Esophagus squamous epithelium (tissue), 5 donors: ENCODE measurements around the gene KLK13. TPM values are rescaled to one million over a fixed set of nuclear protein-coding genes. Genes with fewer than 3 reads are reported as not detected.
A peak's percentile ranks its signal among the peaks of the same experiment; 100 is the strongest.

ENCODE experiments used
- DNase-seq: peaks from one replicate; lab custom pipeline; 2025; lab: John Stamatoyannopoulos, UW
- H3K27ac ChIP-seq, 4 donors: fragments of 200-600 bp; sonication (generic); one replicate each; pipeline ENCODE4 v1.5.1; 2016 to 2019; ENCODE audit warnings: mild to moderate bottlenecking in 1 of 4
- H3K27me3 ChIP-seq, 4 donors: fragments of 200-600 bp; sonication (generic); 1 replicate in 3 of 4; 2 replicates in 1 of 4; pipeline versions ENCODE4 v1.5.1 to v1.6.0; 2017 to 2021; ENCODE audit warnings: antibody characterized with exemption in 1 of 4
- H3K36me3 ChIP-seq, 3 donors: fragments of 200-600 bp; sonication (generic); one replicate each; pipeline ENCODE4 v1.5.1; 2016 to 2019
- H3K4me1 ChIP-seq, 3 donors: fragments of 200-600 bp; sonication (generic); one replicate each; pipeline ENCODE4 v1.5.1; 2017 to 2019
- H3K4me3 ChIP-seq, 4 donors: fragments of 200-600 bp; sonication (generic); 1 replicate in 3 of 4; 2 replicates in 1 of 4; pipeline ENCODE4 v1.5.1; 2016 to 2019; ENCODE audit warnings: mild to moderate bottlenecking in 2 of 4, moderate library complexity in 1 of 4
- H3K9me3 ChIP-seq, 3 donors: fragments of 200-600 bp; sonication (generic); one replicate each; pipeline ENCODE4 v1.5.1; 2016 to 2019
- POLR2A ChIP-seq, 4 donors: fragments of 450-650 bp; IDR thresholded peaks; one replicate each; pipeline ENCODE4 v1.6.1; 2017; ENCODE audit warnings: antibody characterized with exemption in 4 of 4, mild to moderate bottlenecking in 4 of 4, moderate library complexity in 3 of 4
- WGBS, 2 donors: methylation state at CpG; one replicate each; pipeline ENCODE4 v1.1.5; 2018; 5-methylcytosine and 5-hydroxymethylcytosine counted together
- intact Hi-C: fragments of 100-400 bp; cut with DNase I; formaldehyde crosslinking; loops from one replicate; pipeline ENCODE4 v1.15.0; 2022
- total RNA-seq, 4 donors: library from RNA; depleted of rRNA; stranded (reverse); fragments of >200 nt; gene quantifications; one replicate each; pipeline ENCODE4 v1.1.0, GENCODE V29; 2016
- TF ChIP-seq, protein P1 (sequence below), 6 experiments: fragments of 450-650 bp in 4 of 6; fragments of 200-600 bp in 2 of 6; sonication (generic) in 2 of 6; IDR thresholded peaks; one replicate each; pipeline ENCODE4 v1.5.1; 2016 to 2019; ENCODE audit warnings: antibody characterized with exemption in 6 of 6, mild to moderate bottlenecking in 4 of 6, moderate library complexity in 4 of 6
- donor health status: DM: yes; HTN: yes; CAD: no.

Gene KLK13
- total RNA-seq, 4 donors from 2014 or later, result 163 to 973 (median 600) TPM

DNA sequence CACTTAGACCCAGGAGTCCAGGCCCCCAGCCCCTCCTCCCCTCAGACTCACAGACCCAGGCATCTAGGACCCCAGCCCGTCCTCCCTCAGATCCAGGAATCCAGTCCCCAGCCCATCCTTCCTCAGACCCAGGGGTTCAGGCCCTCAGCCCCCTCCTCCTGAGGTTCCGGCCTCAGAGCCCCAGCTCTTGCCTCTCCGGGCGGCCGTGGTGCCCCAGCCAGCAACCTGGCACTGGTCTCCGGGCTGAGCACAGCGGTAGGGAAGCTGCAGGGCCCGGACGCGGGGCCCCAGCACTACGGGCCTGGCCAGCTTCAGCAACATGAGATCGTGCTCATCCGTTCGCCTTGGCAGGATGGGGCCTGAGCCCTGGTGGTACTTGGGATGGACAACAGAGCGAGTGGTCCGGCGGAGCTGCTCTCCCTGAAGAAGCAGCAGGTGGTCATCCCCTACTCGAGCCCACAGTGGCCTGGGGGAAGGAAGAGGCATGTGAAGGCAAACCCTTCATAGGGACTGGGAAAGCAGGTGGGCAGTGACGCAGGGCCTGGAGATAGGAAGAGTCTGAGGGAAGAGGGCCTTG, 49.1 kb downstream of the KLK13 start:
- Histone ChIP-seq H3K9me3 (no peaks in the 10 kb centered on the region), H3K4me3 (no peak overlapping the region), H3K36me3 (peaks cover 0 to 15% (median 0%) of the 10 kb centered on the region in 3 donors), H3K4me1 (peaks cover 14 to 50% (median 17%) of the 10 kb centered on the region in 3 donors), H3K27ac (peak overlapping the region in 1 of 4 donors; percentile 89), H3K27me3 (peaks cover 0 to 91% (median 2%) of the 10 kb centered on the region in 4 donors)
- 90 to 100% methylated on average over 3 to 7 of the region's 19 CpGs for WGBS, 2 donors
- intact Hi-C loops, result loop anchor here (5.0 kb wide), 1 partner anchor 83 kb away; no protein-coding TSS in a partner anchor
- no peak for TF ChIP-seq POLR2A (IDR thresholded peaks at IDR 0.05)
- TF ChIP-seq, protein P1, sequence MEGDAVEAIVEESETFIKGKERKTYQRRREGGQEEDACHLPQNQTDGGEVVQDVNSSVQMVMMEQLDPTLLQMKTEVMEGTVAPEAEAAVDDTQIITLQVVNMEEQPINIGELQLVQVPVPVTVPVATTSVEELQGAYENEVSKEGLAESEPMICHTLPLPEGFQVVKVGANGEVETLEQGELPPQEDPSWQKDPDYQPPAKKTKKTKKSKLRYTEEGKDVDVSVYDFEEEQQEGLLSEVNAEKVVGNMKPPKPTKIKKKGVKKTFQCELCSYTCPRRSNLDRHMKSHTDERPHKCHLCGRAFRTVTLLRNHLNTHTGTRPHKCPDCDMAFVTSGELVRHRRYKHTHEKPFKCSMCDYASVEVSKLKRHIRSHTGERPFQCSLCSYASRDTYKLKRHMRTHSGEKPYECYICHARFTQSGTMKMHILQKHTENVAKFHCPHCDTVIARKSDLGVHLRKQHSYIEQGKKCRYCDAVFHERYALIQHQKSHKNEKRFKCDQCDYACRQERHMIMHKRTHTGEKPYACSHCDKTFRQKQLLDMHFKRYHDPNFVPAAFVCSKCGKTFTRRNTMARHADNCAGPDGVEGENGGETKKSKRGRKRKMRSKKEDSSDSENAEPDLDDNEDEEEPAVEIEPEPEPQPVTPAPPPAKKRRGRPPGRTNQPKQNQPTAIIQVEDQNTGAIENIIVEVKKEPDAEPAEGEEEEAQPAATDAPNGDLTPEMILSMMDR (IDR thresholded peaks at IDR 0.05), result no peak
- DNase-seq, result no peak

DNA sequence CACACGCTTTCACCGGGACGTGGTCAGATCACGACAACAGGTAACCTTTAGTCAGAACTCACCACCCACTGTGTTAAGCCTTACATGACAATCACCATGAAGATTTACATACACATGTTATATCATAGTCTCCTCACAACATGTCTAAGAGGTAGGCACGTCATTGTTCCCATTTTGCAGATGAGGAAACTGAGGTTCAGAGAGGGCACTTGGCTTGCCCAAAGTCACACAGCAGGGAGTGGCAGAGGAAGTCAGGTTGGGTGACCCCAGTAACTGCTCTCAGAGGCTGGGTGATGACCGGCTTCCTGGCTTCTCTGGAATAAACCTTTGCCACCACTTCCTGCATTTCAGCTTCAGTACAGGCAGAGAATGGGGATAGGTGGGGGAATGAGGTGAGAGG, 50.6 kb downstream of the KLK13 start:
- no peak for DNase-seq
- Histone ChIP-seq H3K4me1 (peaks cover 8 to 50% (median 17%) of the 10 kb centered on the region in 3 donors), H3K9me3 (no peaks in the 10 kb centered on the region), H3K27ac (peak overlapping the region in 3 of 4 donors; percentile 5 to 36 (median 9)), H3K27me3 (peaks cover 0 to 90% (median 2%) of the 10 kb centered on the region in 4 donors), H3K4me3 (no peak overlapping the region), H3K36me3 (peaks cover 0 to 15% (median 0%) of the 10 kb centered on the region in 3 donors)
- WGBS, 2 donors, result 67 to 81% methylated on average over 5 to 6 of the region's 6 CpGs
- TF ChIP-seq, protein P1 (IDR thresholded peaks at IDR 0.05), result no peak
- no peak for TF ChIP-seq POLR2A (IDR thresholded peaks at IDR 0.05)
- intact Hi-C loops, result no loop called here

DNA sequence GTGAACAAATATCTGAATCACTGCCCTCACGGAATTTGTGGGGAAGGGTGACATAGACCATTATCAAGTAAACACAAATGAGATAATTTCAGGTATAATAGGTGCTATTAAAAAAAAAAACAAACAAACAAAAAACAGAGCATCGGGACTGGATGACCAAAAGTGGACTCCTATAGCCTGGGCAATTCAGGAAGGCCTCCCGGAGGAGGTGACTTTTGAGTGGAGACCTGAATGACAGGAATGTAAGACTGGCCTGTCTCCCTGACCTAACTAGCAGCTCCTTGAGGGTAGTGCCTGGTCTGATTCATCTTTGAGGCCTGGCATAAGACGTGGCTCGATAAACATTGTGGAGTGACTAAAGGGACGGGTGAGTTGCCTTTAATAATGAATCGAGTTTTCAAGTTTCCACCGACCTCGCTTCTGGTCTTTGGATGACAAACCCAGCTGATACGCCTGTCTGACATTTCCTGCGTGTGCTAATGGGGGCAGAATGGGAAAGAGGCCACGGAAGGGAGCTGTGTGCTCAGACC, 52.2 kb downstream of the KLK13 start:
- H3K27ac ChIP-seq, result peak overlapping the region in 2 of 4 donors; percentile 36 to 44
- H3K4me3 ChIP-seq, result no peak overlapping the region
- TF ChIP-seq POLR2A (IDR thresholded peaks at IDR 0.05), result no peak
- TF ChIP-seq, protein P1 (IDR thresholded peaks at IDR 0.05), result no peak
- WGBS, 2 donors, result 60 to 71% methylated on average over 7 to 9 of the region's 12 CpGs
- H3K9me3 ChIP-seq, result no peaks in the 10 kb centered on the region
- intact Hi-C loops, result no loop called here
- H3K36me3 ChIP-seq, result peaks cover 0 to 15% (median 0%) of the 10 kb centered on the region in 3 donors
- DNase-seq, result no peak
- peaks cover 8 to 38% (median 17%) of the 10 kb centered on the region in 3 donors for H3K4me1 ChIP-seq
- H3K27me3 ChIP-seq, result peaks cover 0 to 80% (median 2%) of the 10 kb centered on the region in 4 donors

DNA sequence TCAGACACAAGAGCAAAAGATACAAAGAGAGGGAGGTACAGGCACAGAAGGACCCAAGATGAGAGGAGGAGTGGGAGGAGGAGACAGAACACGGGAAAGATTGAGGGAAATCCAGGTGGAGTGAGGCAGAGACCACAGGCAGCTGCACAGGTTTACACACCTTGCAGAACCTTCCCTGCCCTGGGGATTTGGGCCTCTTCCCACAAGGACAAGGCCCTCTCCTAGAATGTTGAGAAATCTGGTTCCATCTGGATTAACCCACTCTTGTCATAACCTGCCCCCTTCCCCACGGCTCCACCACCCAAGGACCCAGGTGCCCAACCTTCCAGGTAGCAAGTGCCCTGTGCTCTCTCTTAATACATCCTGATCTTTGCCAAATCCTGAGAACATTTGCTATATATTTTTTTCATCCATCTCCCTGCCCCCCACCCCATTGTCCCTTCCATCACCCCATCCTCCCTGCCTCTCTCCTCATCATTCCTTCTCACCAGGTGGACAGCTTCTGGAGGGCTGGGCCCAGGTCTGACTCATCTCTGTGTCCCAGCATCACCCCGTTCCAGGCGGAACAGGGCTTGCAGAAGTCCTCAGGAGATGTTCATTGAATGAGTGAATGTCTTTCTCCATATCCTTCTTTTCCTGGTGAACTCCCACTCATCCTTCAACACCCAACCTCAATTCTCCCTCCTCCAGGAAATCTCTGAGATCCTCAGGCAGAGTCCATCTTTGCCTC, 54.7 kb downstream of the KLK13 start:
- no peak for TF ChIP-seq POLR2A (IDR thresholded peaks at IDR 0.05)
- TF ChIP-seq, protein P1 (IDR thresholded peaks at IDR 0.05), result no peak

More for the DNA sequence above, 54.7 kb downstream of the KLK13 start:
- WGBS, 2 donors, result 31 to 47% methylated on average over 4 of the region's 4 CpGs
- no peaks in the 10 kb centered on the region for H3K9me3 ChIP-seq
- no peak overlapping the region for H3K4me3 ChIP-seq
- H3K4me1 ChIP-seq, result peaks cover 3 to 25% (median 10%) of the 10 kb centered on the region in 3 donors
- H3K27me3 ChIP-seq, result peaks cover 0 to 67% (median 0%) of the 10 kb centered on the region in 4 donors
- no peak for DNase-seq
- H3K27ac ChIP-seq, result peak overlapping the region; percentile 28 to 63 (median 62)
- H3K36me3 ChIP-seq, result peaks cover 0 to 10% (median 0%) of the 10 kb centered on the region in 3 donors
- intact Hi-C loops, result no loop called here
